Glomerular endothelial cell (primary cell): ENCODE data around the gene CYB5A. TPM values are rescaled to one million over a fixed set of nuclear protein-coding genes. Genes with fewer than 3 reads are reported as not detected.

Experiments used
- DNase-seq: peaks from one replicate; pipeline ENCODE4 v3.0.0-alpha.2; 2011; ENCODE audit warnings: low read depth, low spot score; ENCODE audit errors: extremely low read depth
- total RNA-seq: library from RNA; depleted of rRNA; stranded (reverse); fragments of >200 nt; gene quantifications from 2 replicates; pipeline ENCODE4 v1.2.3, GENCODE V29; 2015

Gene CYB5A
- total RNA-seq, 1 donor from 2014 or later, result 133 TPM

GRCh38 chr18:74278058-74278457 lies 13.7 kb downstream of the CYB5A start:
- DNase-seq, result no peak

DNA sequence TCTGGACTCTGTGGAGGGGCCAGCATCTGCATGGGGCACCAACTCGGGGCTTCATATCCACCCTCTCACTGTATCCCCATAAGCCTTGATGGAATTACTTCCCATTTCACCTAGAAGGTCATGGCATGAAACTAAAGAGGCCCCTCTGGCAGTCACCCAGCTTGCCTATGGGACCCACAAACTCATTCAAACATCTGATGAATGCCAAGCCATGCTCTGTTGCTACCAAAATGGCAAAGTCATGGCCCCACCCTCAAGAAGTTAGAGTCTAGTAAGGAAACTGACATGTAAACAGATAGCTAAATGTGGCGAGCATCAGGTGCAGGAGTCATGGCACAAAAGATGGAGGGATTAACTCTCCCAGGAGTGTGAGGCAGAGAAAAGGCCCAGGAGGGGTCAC lies 14.5 kb downstream of the CYB5A start:
- no peak for DNase-seq

- no peak for DNase-seq
These were observed 15.2 kb downstream of the CYB5A start for GRCh38 chr18:74276609-74277008.

- DNase-seq, result no peak
These were observed 16.0 kb downstream of the CYB5A start for GRCh38 chr18:74275736-74276135.

DNA sequence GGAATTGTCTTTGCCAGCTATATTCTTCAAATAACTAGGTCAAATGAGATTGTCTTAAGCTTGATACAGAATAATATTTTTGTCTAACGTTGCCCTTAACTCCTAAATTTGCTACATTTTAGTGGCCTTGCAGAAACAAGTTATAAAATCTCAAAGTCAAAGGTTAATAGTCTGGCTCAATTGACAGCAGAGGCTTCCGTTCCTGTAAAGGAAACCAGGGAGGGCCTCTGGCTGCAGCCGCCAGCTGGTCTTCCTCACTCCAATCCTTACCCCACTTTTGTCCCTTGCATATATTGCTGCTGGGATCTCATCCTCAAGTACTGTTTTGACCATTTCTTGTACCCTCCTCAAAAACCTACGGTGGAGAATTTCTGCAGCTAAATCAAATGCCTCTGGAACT lies 17.1 kb downstream of the CYB5A start:
- no peak for DNase-seq

DNA sequence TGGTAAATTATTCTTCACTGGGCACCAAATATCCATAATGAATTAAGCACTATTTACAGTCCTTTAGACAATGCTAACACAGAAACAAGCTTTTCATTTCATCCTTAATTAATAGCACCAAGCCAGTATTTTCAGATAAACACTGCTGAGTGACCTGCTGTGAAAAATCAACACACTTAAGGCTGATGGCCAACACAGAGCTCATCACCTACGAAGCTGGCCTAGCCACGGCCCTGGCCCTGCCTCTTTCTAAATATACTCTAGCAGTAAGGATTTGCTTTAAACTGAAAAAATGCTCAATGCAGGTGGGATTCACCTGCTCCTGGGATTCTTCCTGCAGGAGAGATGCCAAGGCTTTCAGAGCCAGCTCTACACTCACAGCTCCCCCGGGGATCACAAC lies 18.4 kb downstream of the CYB5A start:
- DNase-seq, result no peak

DNA sequence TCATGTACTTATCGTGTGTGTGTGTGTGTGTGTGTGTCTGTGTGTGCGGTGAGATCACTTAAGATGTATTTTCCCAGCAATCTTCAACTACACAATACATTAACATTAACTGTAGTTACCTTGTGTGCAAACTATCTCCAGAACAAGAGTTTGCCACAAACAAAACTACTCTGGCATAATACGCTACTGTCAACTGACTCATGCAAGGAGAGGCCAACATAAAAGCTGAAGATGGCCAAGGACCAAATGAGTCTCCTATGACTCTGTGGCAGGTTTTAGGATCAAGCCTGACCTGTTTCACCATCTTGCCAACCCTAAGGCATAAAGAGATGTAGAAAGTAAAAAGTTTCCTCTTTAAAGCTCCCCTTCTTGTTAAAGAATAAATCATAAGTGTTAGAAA lies 20.1 kb downstream of the CYB5A start:
- DNase-seq, result no peak

DNA sequence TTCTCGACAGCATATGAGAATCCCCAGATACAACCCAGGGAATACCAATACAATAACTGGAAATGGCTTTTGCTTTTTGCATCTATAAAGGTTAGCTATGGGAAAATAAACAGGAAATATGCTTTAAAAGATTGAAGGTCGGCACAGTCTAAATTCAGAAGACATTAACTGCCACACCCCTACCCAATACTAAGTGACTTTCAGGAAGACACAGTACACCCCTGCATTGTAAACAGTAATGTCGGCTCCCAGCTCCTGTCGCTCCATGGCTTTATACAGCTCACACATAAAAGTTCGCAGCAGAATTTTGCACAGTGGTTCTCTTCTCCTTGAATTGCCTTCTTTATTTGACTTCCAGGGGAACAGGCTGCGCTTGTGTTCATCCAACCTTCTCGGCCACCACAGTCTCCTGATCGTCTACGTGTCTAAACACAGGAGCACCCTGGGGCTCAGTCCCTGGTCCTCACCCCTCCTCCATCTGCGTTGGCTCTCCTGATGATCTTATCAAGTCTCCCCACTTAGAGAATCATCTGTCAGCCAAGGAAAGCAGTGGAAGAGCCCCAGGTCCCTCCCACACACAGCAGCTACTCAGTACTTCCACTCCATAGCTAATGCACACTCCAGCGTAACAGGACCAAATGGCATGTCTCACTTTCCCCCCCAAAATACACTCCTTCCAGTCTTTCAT lies 22.7 kb downstream of the CYB5A start:
- DNase-seq, result no peak

- DNase-seq, result no peak
These were observed 23.6 kb downstream of the CYB5A start for GRCh38 chr18:74268175-74268574.

DNA sequence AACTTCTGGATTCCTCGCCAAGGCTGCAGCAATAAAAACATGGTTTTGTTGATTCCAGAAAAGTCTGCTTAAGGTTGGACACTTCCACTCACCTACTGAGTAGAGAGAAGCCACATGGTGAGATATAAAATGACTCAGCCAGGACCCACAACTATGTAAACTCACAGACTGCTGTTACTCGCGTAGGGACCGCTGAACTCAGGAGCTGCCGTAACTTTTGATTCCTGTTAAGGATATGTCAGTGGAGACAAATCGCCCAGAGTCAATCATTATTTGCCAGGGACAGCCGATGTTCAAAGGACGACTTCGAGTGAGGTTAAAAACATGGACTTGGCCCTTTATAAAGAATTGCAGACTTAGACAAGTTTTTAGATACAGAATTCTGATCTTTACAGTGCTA lies 25.6 kb downstream of the CYB5A start:
- no peak for DNase-seq

GRCh38 chr18:74265546-74266098 lies 26.1 kb downstream of the CYB5A start:
- no peak for DNase-seq

DNA sequence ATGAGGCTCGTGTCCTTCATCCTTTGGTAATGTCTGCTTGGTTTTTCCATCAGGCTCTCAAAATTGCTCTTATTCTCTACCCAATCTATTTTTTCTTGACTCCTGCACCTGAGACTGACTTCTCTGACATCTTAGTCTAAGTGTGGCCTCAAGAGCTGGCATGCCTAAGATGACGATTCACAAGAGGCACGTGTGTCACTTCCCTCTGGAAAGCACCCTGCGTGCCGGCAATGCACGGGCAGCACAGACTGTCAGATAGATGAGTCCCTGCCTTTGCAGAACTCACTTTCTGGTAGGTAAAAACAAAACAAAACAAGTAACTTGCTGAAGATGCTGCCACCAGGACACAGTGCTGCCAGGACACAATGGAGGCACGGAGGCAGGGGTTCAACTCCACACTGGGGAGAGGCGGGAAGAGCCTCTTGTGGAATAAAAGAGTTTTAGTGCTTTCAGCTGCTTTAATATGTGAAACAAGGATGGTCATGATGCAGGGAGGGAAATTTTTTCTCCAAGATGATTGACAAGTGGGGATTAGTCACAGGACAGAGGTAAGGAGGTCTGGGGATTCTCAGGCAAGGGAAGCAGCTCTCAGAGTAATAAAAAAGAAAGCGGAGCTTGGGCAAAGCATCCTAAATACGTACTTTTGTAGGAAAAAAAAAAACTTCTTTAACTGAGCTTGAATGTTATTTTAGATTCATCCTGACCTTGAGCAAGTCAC lies 27.3 kb downstream of the CYB5A start:
- no peak for DNase-seq

DNA sequence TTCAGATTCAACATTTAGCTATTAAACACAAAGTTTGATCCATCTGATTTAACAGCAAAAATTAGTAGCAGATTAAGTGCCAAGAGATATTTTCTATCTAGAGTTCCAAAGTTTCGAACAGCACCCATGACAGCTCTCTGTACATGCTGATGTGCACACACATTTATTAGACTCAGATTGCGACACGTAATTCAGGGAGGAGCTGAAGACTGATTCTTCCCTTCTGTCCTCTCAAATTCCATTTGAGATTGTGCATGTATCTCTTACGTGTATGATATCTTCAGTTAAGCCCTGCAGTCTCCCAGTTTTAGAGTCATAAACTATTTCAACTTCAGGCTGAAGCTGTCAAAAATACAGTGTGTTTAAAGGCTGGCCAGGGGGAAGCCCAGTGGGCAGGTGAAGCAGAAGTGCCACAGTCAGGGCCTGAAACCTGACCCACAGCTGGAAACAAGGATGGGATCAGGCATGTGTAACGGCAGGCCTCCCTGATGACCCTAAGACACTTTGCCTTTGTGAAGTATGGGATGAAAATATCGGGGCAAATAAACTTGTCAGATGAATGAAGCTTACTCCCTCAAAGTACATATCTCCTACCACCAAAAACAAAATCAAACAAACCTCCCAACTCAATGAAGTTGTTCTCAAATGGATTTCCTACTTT lies 30.6 kb downstream of the CYB5A start:
- DNase-seq, result no peak

DNA sequence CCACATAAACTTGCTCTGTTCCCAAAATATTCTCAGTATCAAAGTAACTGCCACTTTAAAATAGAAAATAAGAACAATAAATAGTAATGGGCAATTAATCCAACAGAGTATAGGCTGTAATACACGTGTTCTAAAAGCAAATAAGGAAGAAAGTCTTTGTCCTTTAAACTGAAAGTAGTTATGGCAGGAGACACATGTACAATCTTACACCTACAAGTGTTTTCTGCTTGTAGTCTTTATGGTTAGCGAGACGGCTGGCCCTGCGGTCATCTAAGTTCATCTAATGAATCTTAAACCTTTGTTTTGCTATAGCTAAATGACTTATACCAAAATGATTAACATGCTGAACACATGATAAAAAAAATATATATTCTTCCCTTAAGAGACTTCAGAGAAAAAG lies 32.4 kb downstream of the CYB5A start:
- DNase-seq, result no peak

GRCh38 chr18:74257083-74257482 lies 34.7 kb downstream of the CYB5A start:
- DNase-seq, result no peak

DNA sequence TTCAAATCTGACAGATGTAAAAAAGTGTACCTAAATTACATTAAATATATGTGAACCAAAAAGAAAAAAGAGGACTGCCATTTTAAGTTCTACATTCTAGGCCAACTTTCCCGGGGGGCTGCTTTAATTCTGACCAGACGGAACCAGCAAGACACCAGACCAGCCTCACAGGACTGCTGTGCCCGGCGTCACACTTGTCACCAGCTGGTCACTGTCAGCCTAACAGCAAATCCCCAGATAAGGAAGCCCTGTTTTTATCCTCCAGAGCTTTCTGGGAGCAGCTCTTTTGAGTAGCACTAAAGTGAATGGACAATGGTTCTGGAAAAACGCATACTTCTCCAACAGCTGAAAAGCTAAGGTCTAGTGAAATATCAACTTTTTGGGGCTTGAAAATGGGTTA lies 35.6 kb downstream of the CYB5A start:
- DNase-seq, result no peak

DNA sequence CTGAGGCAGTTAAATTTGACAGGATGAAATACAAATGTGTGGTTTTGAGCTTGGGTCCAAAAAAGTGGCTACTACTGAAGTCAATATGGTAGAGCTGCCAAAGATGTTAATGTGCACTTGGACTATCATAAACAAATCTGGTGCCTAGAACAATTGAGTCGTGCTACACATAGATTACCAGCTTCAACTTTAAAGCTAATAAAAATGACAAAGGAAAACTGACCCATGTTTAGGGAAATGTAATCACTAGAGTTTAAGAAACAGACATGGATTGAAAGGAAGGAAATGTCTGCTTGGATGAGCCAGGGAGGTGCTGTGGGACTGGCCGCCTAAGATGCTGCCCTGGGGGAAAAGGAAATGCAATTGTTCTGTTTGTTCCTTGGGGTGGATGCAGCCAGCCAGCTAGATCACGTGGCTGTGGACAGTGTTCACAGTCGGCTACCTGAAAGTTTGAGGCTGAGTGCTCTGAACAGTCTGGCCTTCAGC lies 36.6 kb downstream of the CYB5A start:
- peak; percentile 20 for DNase-seq

DNA sequence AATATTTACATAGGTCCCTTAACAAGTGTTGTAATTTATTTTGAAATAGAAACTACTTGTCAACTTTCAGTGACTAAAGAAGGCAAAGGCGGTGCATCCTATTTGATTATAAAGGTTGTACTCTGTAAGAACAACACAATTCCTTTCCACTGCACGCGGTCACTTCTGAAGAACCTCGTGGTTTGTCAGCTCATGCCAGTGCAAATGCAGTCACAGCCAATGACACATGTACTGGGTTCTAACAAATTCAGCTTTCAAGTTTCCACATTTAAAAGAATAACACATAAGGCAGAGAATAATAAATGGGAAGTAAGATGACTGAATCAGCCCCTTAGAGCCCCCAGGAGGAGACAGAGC lies 39.7 kb downstream of the CYB5A start:
- DNase-seq, result no peak

DNA sequence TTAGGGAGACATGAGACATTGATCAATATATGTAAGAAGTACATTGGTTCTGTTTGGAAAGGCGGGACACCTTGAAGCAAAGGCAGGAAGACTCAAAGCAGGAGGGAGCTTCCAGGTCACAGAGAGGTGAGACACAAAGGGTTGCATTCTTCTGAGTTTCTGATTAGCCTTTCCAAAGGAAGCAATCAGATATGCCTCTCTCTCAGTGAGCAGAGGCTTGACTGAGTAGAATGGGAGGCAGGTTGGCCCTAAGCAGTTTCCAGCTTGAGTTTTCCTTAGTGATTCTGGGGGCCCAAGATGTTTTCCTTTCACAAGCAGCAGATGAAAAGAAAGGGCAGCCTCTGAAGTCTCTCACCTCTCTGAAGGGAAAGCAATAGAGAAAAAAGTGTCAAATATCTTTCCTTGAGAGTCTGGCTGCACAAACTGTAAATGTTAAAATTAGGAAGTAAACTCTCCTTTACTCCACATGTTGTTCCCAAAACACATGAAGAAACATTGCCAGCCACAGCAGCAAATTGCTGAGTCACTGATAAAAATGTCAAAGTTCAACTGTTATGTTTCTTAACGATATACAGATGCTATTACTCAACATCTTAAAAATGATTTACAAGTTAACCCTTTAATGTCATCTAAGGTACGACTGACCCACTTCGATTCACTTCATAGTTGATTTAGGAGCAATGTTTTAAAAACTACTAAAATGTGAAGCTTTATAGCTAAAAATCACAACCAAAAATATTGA lies 40.3 kb downstream of the CYB5A start:
- DNase-seq, result peak; percentile 9

GRCh38 chr18:74250131-74250530 lies 41.6 kb downstream of the CYB5A start:
- no peak for DNase-seq
